Nephron (organoid): ENCODE data around the gene NPFF.
A peak's percentile ranks its signal among the peaks of the same experiment; 100 is the strongest.

ENCODE experiments used
- H3K27ac Mint-ChIP-seq, 3 experiments: 2 replicates each; pipeline ENCODE4 v1.8.0; 2020; ENCODE audit warnings: mixed read lengths in 3 of 3, mild to moderate bottlenecking in 2 of 3, moderate library complexity in 1 of 3
- H3K27me3 Mint-ChIP-seq: 2 replicates; pipeline ENCODE4 v1.8.0; 2021; ENCODE audit warnings: low read depth, mild to moderate bottlenecking, moderate library complexity, mixed read lengths
- H3K36me3 Mint-ChIP-seq: 2 replicates; pipeline ENCODE4 v1.8.0; 2020; ENCODE audit warnings: low read depth, mixed read lengths
- H3K4me1 Mint-ChIP-seq: 2 replicates; pipeline ENCODE4 v1.8.0; 2020; ENCODE audit warnings: mixed read lengths
- H3K4me3 Mint-ChIP-seq, 3 experiments: 2 replicates each; pipeline ENCODE4 v1.8.0; 2020; ENCODE audit warnings: mild to moderate bottlenecking in 3 of 3, mixed read lengths in 3 of 3, moderate library complexity in 2 of 3
- H3K9me3 Mint-ChIP-seq: 2 replicates; pipeline ENCODE4 v1.8.0; 2020; ENCODE audit warnings: mixed read lengths
- TF ChIP-seq, protein P1 (sequence below), 3 experiments: fragments of 200-600 bp; sonication (generic); IDR thresholded peaks; one replicate each; pipeline ENCODE4 v1.5.0; 2021; ENCODE audit warnings: antibody characterized with exemption in 3 of 3; ENCODE audit not compliant: unreplicated experiment in 3 of 3

Gene NPFF

DNA sequence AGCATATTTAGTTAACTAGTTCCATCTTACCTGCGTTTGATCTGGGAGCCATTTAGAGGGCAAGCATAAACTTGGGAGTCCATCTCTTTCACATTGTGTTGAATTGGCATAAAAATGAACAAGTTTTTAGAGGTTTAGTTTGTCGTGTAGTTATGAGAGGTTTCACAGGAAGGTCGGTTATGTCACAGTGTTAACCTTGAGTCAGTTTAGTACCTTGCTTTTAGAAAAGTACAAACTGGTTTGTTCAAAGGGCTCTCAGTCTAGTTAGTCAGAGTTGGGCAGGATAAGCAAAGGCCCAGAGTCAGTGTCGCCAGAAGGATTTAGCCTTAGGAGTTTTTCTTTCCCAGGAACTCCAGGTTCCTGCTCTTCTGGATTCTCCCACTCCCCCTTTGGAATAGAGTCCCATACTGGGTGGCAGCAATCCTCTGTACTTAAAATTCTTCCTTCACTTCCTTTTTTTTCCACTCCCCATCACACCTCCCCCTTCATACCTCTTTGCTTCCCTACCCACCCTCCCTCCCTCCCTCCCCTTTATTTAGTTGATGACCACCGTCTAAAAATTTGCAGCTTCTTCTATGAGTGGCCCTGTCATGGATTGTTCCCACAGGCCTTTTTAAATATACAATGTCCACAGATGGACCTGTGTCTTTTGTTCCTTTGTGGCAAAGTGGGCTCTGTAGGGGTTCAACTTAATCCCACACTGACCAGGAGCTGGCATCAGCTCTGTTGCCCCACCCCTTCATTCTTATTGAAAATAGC, 43.3 kb downstream of the NPFF start:
- Mint-ChIP-seq H3K36me3 (peaks cover 95% of the 10 kb centered on the region), H3K27ac (no peak overlapping the region), H3K4me3 (no peak overlapping the region), H3K27me3 (no peaks in the 10 kb centered on the region), H3K4me1 (peaks cover 35% of the 10 kb centered on the region), H3K9me3 (no peaks in the 10 kb centered on the region)
- TF ChIP-seq, protein P1, sequence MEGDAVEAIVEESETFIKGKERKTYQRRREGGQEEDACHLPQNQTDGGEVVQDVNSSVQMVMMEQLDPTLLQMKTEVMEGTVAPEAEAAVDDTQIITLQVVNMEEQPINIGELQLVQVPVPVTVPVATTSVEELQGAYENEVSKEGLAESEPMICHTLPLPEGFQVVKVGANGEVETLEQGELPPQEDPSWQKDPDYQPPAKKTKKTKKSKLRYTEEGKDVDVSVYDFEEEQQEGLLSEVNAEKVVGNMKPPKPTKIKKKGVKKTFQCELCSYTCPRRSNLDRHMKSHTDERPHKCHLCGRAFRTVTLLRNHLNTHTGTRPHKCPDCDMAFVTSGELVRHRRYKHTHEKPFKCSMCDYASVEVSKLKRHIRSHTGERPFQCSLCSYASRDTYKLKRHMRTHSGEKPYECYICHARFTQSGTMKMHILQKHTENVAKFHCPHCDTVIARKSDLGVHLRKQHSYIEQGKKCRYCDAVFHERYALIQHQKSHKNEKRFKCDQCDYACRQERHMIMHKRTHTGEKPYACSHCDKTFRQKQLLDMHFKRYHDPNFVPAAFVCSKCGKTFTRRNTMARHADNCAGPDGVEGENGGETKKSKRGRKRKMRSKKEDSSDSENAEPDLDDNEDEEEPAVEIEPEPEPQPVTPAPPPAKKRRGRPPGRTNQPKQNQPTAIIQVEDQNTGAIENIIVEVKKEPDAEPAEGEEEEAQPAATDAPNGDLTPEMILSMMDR (IDR thresholded peaks at IDR 0.05; ENCODE audit: unreplicated experiment in 3 of 3), result no peak

DNA sequence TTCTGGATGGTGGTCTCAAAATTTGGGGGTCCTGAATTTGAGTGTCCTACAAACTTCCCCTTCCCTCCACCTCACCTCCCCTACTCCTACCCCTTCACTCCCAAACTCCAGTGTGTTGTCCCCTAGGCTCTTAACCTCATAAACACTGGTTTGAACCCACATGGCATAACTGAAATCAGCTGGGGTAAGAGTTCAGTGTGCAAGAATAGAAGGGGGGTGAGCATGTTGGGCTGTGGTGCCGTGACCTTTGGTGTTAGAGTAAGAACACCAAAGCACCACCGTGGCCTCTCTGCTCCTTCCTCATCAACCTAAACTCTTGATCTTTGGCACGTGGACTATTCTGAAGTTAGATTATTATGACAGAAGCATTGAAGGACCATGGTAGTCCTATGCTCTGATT, 44.3 kb downstream of the NPFF start:
- peaks cover 36% of the 10 kb centered on the region for H3K4me1 Mint-ChIP-seq
- no peaks in the 10 kb centered on the region for H3K9me3 Mint-ChIP-seq
- H3K27me3 Mint-ChIP-seq, result no peaks in the 10 kb centered on the region
- no peak overlapping the region for H3K27ac Mint-ChIP-seq
- peaks cover 95% of the 10 kb centered on the region for H3K36me3 Mint-ChIP-seq
- no peak overlapping the region for H3K4me3 Mint-ChIP-seq
- TF ChIP-seq, protein P1 (IDR thresholded peaks at IDR 0.05; ENCODE audit: unreplicated experiment in 3 of 3), result no peak

DNA sequence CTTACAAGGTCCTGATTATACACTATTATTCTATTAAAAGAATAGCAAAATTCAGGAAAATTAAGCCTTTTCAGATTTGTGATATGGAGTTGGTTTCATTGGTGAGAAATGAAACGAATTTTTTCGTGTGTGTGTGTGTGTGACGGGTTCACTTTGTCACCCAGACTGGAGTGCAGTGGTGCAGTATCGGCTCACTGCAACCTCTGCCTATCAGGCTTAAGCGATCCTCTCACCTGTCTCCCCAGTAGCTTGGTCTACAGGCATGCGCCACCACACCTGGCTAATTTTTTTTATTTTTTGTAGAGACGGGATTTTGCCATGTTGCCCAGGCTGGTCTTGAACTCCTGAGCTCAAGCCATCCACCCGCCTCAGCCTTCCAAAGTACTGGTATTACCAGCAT, 45.7 kb downstream of the NPFF start:
- H3K27ac Mint-ChIP-seq, result no peak overlapping the region
- H3K9me3 Mint-ChIP-seq, result no peaks in the 10 kb centered on the region
- H3K4me1 Mint-ChIP-seq, result peaks cover 38% of the 10 kb centered on the region

DNA sequence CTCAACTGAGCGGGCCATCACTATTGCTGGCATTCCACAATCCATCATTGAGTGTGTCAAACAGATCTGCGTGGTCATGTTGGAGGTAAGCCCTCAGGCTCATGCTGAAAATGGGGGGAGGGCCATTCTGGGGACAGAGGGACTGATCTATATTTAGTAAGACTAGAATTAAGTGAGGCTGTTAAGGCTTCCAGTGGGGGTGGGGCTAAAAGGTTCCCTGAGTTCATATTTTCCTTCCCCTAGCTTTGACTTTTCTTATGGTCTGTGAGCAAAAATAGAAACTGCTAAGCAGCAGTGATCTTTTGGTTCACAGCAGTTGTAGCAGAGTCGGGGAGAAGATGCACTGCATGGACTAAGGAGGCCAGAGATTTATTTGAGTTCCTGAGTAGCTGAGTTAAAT, 46.2 kb downstream of the NPFF start:
- Mint-ChIP-seq H3K27me3 (no peaks in the 10 kb centered on the region), H3K9me3 (no peaks in the 10 kb centered on the region), H3K36me3 (peaks cover 89% of the 10 kb centered on the region), H3K4me1 (peaks cover 39% of the 10 kb centered on the region), H3K4me3 (peak overlapping the region in 1 of 3 experiments; percentile 17), H3K27ac (peak overlapping the region in 1 of 3 experiments; percentile 36)
- TF ChIP-seq, protein P1 (IDR thresholded peaks at IDR 0.05; ENCODE audit: unreplicated experiment in 3 of 3), result no peak

More for the DNA sequence above, 45.7 kb downstream of the NPFF start:
- Mint-ChIP-seq H3K36me3 (peaks cover 90% of the 10 kb centered on the region), H3K27me3 (no peaks in the 10 kb centered on the region), H3K4me3 (no peak overlapping the region)
- TF ChIP-seq, protein P1 (IDR thresholded peaks at IDR 0.05; ENCODE audit: unreplicated experiment in 3 of 3), result no peak

DNA sequence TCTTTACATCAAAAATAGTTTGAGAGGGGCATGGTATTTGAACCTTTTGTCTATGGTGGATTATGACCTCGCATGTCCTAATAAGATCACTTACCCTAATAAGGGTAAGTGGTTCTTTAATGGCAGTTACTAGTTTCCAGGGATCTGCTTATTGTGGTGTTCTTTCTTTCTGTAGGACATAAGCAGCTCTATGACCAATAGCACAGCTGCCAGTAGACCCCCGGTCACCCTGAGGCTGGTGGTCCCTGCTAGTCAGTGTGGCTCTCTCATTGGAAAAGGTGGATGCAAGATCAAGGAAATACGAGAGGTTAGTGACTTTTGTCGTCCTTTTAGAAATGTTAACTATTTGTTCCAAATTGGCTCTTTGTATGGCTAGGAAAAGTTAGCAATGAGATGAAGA, 48.2 kb downstream of the NPFF start:
- H3K9me3 Mint-ChIP-seq, result no peaks in the 10 kb centered on the region
- no peaks in the 10 kb centered on the region for H3K27me3 Mint-ChIP-seq
- H3K4me3 Mint-ChIP-seq, result no peak overlapping the region
- H3K27ac Mint-ChIP-seq, result peak overlapping the region in 1 of 3 experiments; percentile 53
- peaks cover 90% of the 10 kb centered on the region for H3K36me3 Mint-ChIP-seq
- H3K4me1 Mint-ChIP-seq, result peaks cover 42% of the 10 kb centered on the region
- TF ChIP-seq, protein P1 (IDR thresholded peaks at IDR 0.05; ENCODE audit: unreplicated experiment in 3 of 3), result no peak
